Activated CD4-positive, alpha-beta T cell treated with anti-CD3 and anti-CD28 coated beads for 48 hours (primary cell): Measurements from ENCODE around the gene RRAD.

ENCODE experiments used
- DNase-seq: peaks from one replicate; pipeline ENCODE4 v3.0.0-alpha.2; 2020

RRAD gene

GRCh38 chr16:66872943-66873684 is 52.2 kb downstream of the RRAD start:
- DNase-seq = peak; percentile 96

- no peak for DNase-seq
Measured at GRCh38 chr16:66872559-66872942, 52.8 kb downstream of the RRAD start.

- no peak for DNase-seq
Measured at GRCh38 chr16:66871840-66872239, 53.5 kb downstream of the RRAD start.
